ENCODE measurements around the gene GPRIN3.

GPRIN3 gene

DNA sequence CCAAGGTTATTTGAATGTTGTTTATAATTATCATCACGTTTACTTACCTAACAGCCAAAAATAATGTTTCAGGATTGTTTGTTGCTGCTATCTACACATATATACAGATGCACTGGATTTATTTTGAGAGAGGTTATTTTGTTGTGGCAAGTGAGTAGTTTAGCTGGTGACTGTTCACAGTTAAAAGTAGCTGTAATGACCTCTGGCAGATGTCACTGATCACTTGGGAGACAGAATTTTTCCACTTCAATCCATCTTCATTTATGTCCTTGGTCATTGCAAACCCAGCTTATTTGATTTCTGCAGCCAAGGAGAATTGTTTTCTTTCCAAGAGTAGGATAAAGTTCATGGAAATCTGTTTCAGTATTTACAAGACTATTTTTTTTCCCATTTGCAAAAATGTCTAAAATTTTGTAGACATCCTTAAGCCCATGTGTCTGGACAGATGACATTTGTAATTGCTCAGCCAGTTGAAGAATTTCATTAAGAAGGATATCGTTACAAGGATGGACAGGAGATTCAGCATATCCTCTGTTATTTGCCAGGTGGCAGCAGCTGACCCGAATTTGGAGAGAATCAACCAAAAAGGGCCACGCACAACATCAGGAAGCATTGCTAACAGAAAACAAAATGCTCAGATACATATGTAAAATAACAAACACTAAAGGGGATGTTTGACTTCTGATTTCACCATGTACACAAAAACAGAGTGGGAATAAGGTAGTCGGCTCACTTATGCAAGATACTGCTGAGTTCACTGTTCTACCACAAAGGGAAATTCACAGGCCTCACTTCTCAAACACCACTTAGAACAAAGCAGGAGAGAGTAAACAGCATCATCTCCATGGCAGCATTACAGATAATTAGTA lies 64.5 kb downstream of the GPRIN3 start:
- TF ChIP-seq CTCF (conservative IDR thresholded peaks at IDR 0.05): no peak
- no peak for TF ChIP-seq ZFX (IDR thresholded peaks at IDR 0.05)
- H3K27ac ChIP-seq: no peak overlapping the region

DNA sequence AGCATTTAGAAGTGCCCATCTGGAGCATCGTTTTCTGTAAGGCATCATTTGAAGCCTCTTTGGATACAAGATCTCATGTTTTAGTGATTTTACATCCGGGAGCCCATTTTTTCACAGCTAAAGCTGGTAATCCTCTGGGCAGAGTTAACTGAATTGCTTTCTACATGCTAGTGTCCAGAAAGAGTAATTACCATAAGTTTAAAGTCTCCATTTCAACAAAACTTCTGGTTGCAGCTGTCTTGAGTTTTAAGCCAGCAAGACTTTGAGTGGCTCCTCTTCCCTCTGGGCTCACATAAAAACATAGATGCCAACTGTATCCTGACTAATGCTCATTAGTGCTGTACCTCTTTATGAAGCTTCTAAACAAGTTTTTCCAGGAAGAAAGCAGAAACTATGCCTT lies 65.4 kb downstream of the GPRIN3 start:
- TF ChIP-seq CTCF (conservative IDR thresholded peaks at IDR 0.05) (no peak), ZFX (IDR thresholded peaks at IDR 0.05) (no peak)
- no peak overlapping the region for H3K27ac ChIP-seq

GRCh38 chr4:89230271-89230670 lies 77.3 kb downstream of the GPRIN3 start:
- TF ChIP-seq ZFX (IDR thresholded peaks at IDR 0.05): no peak
- no peak for TF ChIP-seq CTCF (conservative IDR thresholded peaks at IDR 0.05)
- H3K27ac ChIP-seq: no peak overlapping the region

GRCh38 chr4:89226665-89227574 lies 80.7 kb downstream of the GPRIN3 start:
- no peak overlapping the region for H3K27ac ChIP-seq
- TF ChIP-seq CTCF (conservative IDR thresholded peaks at IDR 0.05) (peak; percentile 81), ZFX (IDR thresholded peaks at IDR 0.05) (no peak)

DNA sequence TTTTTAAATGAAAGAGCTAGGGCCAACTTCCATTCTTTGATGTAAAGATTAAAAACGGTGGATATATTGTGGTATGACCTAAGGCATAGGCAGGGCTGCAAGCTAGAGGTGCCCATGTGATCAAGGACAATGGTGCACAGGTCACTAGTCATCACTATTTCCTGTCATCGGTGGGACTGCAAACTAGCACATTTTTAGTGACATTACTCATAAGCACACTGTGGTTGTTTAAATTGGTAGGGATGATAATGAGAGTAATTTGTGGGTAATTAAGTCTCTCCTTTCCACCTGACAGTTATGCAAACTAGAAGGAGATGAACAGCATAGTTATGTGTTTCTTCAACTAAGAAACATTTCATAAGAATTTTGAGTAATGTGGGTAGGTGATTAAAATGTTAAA lies 85.4 kb downstream of the GPRIN3 start:
- no peak overlapping the region for H3K27ac ChIP-seq
- TF ChIP-seq CTCF (conservative IDR thresholded peaks at IDR 0.05) (no peak), ZFX (IDR thresholded peaks at IDR 0.05) (no peak)

DNA sequence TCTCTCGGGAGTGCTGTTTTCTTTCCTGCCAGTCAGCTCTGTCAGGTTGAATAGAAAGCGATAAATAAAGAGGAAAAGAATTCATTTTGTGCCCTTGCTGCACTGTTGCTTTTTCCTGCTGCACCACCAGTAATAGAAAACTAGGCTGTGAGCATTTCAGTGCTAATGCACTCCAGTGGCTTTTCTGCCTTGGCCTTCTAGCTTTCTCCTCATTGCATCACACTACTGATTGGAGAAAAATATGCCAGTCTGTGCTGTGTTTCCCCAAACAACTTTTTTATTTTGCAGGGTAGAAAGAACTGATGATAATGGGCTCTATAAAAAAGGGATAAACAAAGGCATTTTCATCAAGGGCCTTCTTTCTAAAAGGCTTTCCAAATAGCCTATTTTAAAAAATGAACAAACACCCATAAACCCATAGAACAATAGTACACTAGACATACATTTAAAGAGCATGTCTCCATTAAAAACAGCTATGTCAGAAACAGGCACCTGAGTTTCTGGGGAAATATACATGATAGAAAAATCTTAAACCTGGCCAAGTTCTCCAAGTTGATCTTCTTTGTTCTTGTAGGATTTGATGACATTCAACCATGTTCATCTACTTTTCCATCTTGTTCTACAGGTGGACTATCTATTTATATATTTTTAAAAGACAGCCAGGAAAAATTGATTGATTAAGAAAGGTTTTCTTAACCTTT lies 86.3 kb downstream of the GPRIN3 start:
- no peak overlapping the region for H3K27ac ChIP-seq

DNA sequence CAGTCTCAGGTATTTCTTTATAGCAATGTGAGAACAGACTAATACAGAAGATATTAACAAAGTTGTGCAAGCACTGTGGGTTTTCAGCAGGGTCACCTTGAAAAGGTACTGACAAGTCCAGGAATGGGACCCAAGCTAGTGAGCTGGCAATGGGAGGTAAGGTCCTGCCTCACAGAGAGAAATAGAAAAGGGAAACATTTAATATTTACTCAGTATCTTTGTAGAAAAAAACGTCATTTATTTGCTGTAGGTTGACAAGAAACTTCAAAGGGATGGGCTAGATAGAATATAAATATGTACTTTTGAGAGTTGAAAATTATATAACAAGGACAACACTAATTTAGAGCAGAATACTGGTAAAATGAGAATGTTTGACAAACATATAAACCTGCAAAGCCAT lies 89.0 kb downstream of the GPRIN3 start:
- no peak overlapping the region for H3K27ac ChIP-seq
- TF ChIP-seq CTCF (conservative IDR thresholded peaks at IDR 0.05): no peak
- no peak for TF ChIP-seq ZFX (IDR thresholded peaks at IDR 0.05)

More for the DNA sequence above, 86.3 kb downstream of the GPRIN3 start:
- TF ChIP-seq ZFX (IDR thresholded peaks at IDR 0.05): no peak
